Measurements from ENCODE around the gene CCNB2.
"Not testable (repeated sequence)": the region's sequence is repeated elsewhere in the genome, so short reads cannot be mapped to it uniquely, and the experiment has no call there.

The CCNB2 gene

GRCh38 chr15:59104912-59105732 lies at the start of gene CCNB2:
CCNB2 (plus strand) TSS chr15:59105146; CDS start chr15:59105269, 123 bp downstream.
- peak; percentile 88 to 93 for DNase-seq

GRCh38 chr15:59059076-59059597 lies 45.8 kb upstream of the CCNB2 start:
- no peak for DNase-seq

GRCh38 chr15:59060348-59060747 lies 44.6 kb upstream of the CCNB2 start:
- no peak for DNase-seq

- no peak for DNase-seq
Measured at GRCh38 chr15:59063042-59063441, 41.9 kb upstream of the CCNB2 start.

- DNase-seq = no peak
Measured at GRCh38 chr15:59069430-59069829, 35.5 kb upstream of the CCNB2 start.

- DNase-seq = no peak
Measured at GRCh38 chr15:59074607-59075006, 30.3 kb upstream of the CCNB2 start.

GRCh38 chr15:59087731-59088130 lies 17.2 kb upstream of the CCNB2 start:
- DNase-seq = no peak

- DNase-seq = no peak
Measured at GRCh38 chr15:59094077-59094476, 10.9 kb upstream of the CCNB2 start.

- no peak for DNase-seq
Measured at GRCh38 chr15:59096429-59096828, 8.5 kb upstream of the CCNB2 start.

- DNase-seq = no peak
Measured at GRCh38 chr15:59099162-59099685, 5.7 kb upstream of the CCNB2 start.

- peak in 1 of 2 experiments; percentile 53 for DNase-seq
Measured at GRCh38 chr15:59104602-59104911, 389 bp upstream of the CCNB2 start.

- DNase-seq = no peak
Measured at GRCh38 chr15:59105854-59106253, 908 bp downstream of the CCNB2 start.

- no peak for DNase-seq
Measured at GRCh38 chr15:59111251-59111650, 6.3 kb downstream of the CCNB2 start.

- DNase-seq = no peak
Measured at GRCh38 chr15:59115047-59115446, 10.1 kb downstream of the CCNB2 start.

- DNase-seq = no peak
Measured at GRCh38 chr15:59116141-59116540, 11.2 kb downstream of the CCNB2 start.

GRCh38 chr15:59116771-59117170 lies 11.8 kb downstream of the CCNB2 start:
- DNase-seq = no peak

- no peak for DNase-seq
Measured at GRCh38 chr15:59119625-59120024, 14.7 kb downstream of the CCNB2 start.

GRCh38 chr15:59120937-59121336 lies 16.0 kb downstream of the CCNB2 start:
- DNase-seq = no peak

- DNase-seq = no peak
Measured at GRCh38 chr15:59124261-59124660, 19.3 kb downstream of the CCNB2 start.

GRCh38 chr15:59125683-59126082 lies 20.7 kb downstream of the CCNB2 start:
- DNase-seq = not testable (repeated sequence)

- DNase-seq = not testable (repeated sequence)
Measured at GRCh38 chr15:59127255-59127654, 22.3 kb downstream of the CCNB2 start.

GRCh38 chr15:59131456-59131855 lies 26.5 kb downstream of the CCNB2 start:
- no peak for DNase-seq

GRCh38 chr15:59131969-59132562 lies 27.1 kb downstream of the CCNB2 start:
- no peak for DNase-seq

- DNase-seq = no peak
Measured at GRCh38 chr15:59133929-59134427, 29.0 kb downstream of the CCNB2 start.
